ENCODE results near the gene FAM161B.
"Not testable (repeated sequence)": the region's sequence is repeated elsewhere in the genome, so short reads cannot be mapped to it uniquely, and the experiment has no call there.

Gene FAM161B

GRCh38 chr14:73924337-73924736 is 25.6 kb downstream of the FAM161B start:
- no peaks in the 10 kb centered on the region for H3K27me3 ChIP-seq (ENCODE audit: insufficient read depth, low read depth)

GRCh38 chr14:73919457-73919856 is 30.4 kb downstream of the FAM161B start:
- H2AFZ ChIP-seq (ENCODE audit: low read depth); H3K4me3 ChIP-seq (IDR thresholded peaks at IDR 0.05; ENCODE audit: insufficient read depth, low read depth, low read length); H3K36me3 ChIP-seq (ENCODE audit: insufficient read depth); H3K9ac ChIP-seq; H3K27me3 ChIP-seq (ENCODE audit: insufficient read depth, low read depth); H3K4me1 ChIP-seq (ENCODE audit: low read depth, poor library complexity, severe bottlenecking); H3K27ac ChIP-seq; H3K79me2 ChIP-seq (ENCODE audit: insufficient read depth, low read depth); H3K4me2 ChIP-seq; H4K20me1 ChIP-seq (ENCODE audit: insufficient read depth): not testable (repeated sequence)

More at GRCh38 chr14:73924337-73924736, 25.6 kb downstream of the FAM161B start:
- no peak overlapping the region for H3K27ac ChIP-seq
- H3K9ac ChIP-seq: no peak overlapping the region
- H3K79me2 ChIP-seq (ENCODE audit: insufficient read depth, low read depth): no peaks in the 10 kb centered on the region
- no peaks in the 10 kb centered on the region for H4K20me1 ChIP-seq (ENCODE audit: insufficient read depth)
- no peak overlapping the region for H3K4me3 ChIP-seq (IDR thresholded peaks at IDR 0.05; ENCODE audit: insufficient read depth, low read depth, low read length)
- no peak for TF ChIP-seq CTCF (conservative IDR thresholded peaks at IDR 0.05; ENCODE audit: low read depth, low read length)
- no peak overlapping the region for H2AFZ ChIP-seq (ENCODE audit: low read depth)
- no peak overlapping the region for H3K4me2 ChIP-seq
- H3K36me3 ChIP-seq (ENCODE audit: insufficient read depth): no peaks in the 10 kb centered on the region
- no peaks in the 10 kb centered on the region for H3K4me1 ChIP-seq (ENCODE audit: low read depth, poor library complexity, severe bottlenecking)

GRCh38 chr14:73916324-73916723 is 33.6 kb downstream of the FAM161B start:
- H3K9ac ChIP-seq: no peak overlapping the region
- H3K4me3 ChIP-seq (IDR thresholded peaks at IDR 0.05; ENCODE audit: insufficient read depth, low read depth, low read length): no peak overlapping the region
- H3K27me3 ChIP-seq (ENCODE audit: insufficient read depth, low read depth): no peaks in the 10 kb centered on the region
- H3K79me2 ChIP-seq (ENCODE audit: insufficient read depth, low read depth): no peaks in the 10 kb centered on the region
- H3K4me2 ChIP-seq: no peak overlapping the region
- H3K36me3 ChIP-seq (ENCODE audit: insufficient read depth): no peaks in the 10 kb centered on the region
- no peak overlapping the region for H3K27ac ChIP-seq
- no peaks in the 10 kb centered on the region for H4K20me1 ChIP-seq (ENCODE audit: insufficient read depth)
- no peaks in the 10 kb centered on the region for H3K4me1 ChIP-seq (ENCODE audit: low read depth, poor library complexity, severe bottlenecking)
- no peak for TF ChIP-seq CTCF (conservative IDR thresholded peaks at IDR 0.05; ENCODE audit: low read depth, low read length)
- H2AFZ ChIP-seq (ENCODE audit: low read depth): no peak overlapping the region

GRCh38 chr14:73913256-73913655 is 36.6 kb downstream of the FAM161B start:
- Histone ChIP-seq H3K9ac (no peak overlapping the region), H3K79me2 (ENCODE audit: insufficient read depth, low read depth) (no peaks in the 10 kb centered on the region), H3K4me1 (ENCODE audit: low read depth, poor library complexity, severe bottlenecking) (peaks cover 11% of the 10 kb centered on the region), H3K36me3 (ENCODE audit: insufficient read depth) (no peaks in the 10 kb centered on the region), H3K27ac (no peak overlapping the region), H3K4me3 (IDR thresholded peaks at IDR 0.05; ENCODE audit: insufficient read depth, low read depth, low read length) (no peak overlapping the region), H3K27me3 (ENCODE audit: insufficient read depth, low read depth) (no peaks in the 10 kb centered on the region), H4K20me1 (ENCODE audit: insufficient read depth) (no peaks in the 10 kb centered on the region), H3K4me2 (no peak overlapping the region), H2AFZ (ENCODE audit: low read depth) (no peak overlapping the region)
- no peak for TF ChIP-seq CTCF (conservative IDR thresholded peaks at IDR 0.05; ENCODE audit: low read depth, low read length)

- Histone ChIP-seq H2AFZ (ENCODE audit: low read depth) (no peak overlapping the region), H4K20me1 (ENCODE audit: insufficient read depth) (no peaks in the 10 kb centered on the region), H3K27me3 (ENCODE audit: insufficient read depth, low read depth) (no peaks in the 10 kb centered on the region), H3K4me2 (no peak overlapping the region), H3K4me1 (ENCODE audit: low read depth, poor library complexity, severe bottlenecking) (peaks cover 11% of the 10 kb centered on the region), H3K4me3 (IDR thresholded peaks at IDR 0.05; ENCODE audit: insufficient read depth, low read depth, low read length) (no peak overlapping the region), H3K36me3 (ENCODE audit: insufficient read depth) (no peaks in the 10 kb centered on the region), H3K9ac (no peak overlapping the region), H3K79me2 (ENCODE audit: insufficient read depth, low read depth) (no peaks in the 10 kb centered on the region), H3K27ac (no peak overlapping the region)
- TF ChIP-seq CTCF (conservative IDR thresholded peaks at IDR 0.05; ENCODE audit: low read depth, low read length): no peak
Observed at GRCh38 chr14:73909681-73910080, 40.2 kb downstream of the FAM161B start.

Data from KMS-11 (cell line).